T1000 (cell line): ENCODE results near the gene ARHGAP22.

Source experiments
- DNase-seq: peaks from one replicate; lab custom pipeline; 2025; ENCODE audit warnings: mixed read lengths; lab: John Stamatoyannopoulos, UW

The ARHGAP22 gene

GRCh38 chr10:48533540-48533939, 71.3 kb downstream of the ARHGAP22 start:
- no peak for DNase-seq

- DNase-seq: no peak
Measured at GRCh38 chr10:48531486-48531885, 73.4 kb downstream of the ARHGAP22 start.

DNA sequence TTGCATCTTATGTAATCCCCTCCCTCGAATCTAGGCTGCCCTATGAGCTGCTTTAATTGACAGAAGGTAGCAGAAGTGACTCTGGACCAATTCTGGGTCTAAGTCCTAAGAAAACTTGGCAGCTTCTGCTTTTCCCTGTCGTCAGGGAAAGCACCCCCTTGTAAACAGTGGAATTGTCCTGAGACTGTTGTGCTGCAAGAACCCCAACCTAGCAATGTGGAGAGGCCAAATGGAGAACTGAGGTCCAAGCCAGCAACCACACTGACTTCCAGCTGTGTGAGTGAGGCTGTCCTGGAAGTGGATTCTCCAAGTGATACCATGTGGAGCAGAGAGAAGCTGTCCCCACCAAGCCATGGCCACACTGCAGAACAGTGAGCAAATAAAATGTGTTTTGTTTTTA, 75.5 kb downstream of the ARHGAP22 start:
- no peak for DNase-seq

DNA sequence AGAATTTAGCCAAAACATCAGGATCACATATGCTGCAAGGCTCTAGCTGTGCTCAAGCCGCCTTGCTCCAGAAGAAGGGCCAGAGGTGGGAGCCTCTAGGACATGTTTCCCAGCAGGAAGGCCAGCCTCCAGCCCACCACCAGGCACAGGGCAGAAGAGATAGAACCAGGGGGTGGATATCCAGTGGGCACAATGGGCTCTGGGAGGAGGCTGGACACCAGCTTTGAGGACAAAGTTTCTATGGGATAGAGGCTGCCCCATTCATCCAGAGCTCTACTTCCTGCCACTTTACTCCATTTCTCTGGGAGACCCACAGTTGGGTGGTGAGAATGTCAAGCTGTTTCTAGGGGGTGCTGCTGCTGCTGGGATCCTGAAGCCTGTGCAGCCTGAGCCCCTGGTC, 77.1 kb downstream of the ARHGAP22 start:
- no peak for DNase-seq

- no peak for DNase-seq
Measured at GRCh38 chr10:48526846-48527505, 77.9 kb downstream of the ARHGAP22 start.

DNA sequence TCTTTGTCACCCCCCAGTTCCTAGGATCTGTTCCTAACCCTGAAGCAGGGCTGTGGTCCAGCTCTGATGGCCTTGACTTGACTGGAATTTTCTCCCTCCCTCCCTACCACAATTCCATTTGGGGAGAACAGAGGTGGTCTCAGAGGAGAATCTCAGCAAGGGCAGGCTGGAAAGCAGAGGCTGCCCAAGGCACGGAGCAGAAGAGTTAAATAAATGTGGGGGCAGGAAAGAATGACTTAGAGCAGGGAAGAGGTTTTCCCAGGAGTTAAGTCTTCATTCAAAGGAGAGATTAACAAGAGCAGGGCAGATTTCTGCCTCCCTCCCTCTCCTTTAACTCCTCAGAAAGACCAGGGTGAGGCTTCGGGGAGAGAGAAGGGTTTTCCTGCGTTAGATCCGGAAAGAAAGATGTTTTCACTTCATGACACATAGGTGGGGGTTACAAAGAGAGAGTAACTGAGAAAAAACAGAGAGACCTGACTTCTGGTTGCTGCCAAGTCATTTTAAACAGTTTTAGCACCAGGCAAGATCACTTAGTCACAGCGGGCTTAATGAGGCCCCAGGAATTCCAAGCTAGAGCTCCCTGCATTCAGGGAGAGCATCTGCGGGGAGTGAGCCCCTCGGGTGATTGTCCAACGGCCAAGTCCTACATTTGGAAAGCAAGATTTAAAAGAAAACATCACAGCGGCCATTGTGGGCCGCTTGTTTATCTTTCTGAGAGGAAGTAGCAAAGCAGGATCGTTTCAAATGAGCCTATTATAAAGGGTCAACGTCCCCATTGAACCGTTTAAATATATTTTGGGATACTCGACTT, 78.7 kb downstream of the ARHGAP22 start:
- peak; percentile 82 for DNase-seq

DNA sequence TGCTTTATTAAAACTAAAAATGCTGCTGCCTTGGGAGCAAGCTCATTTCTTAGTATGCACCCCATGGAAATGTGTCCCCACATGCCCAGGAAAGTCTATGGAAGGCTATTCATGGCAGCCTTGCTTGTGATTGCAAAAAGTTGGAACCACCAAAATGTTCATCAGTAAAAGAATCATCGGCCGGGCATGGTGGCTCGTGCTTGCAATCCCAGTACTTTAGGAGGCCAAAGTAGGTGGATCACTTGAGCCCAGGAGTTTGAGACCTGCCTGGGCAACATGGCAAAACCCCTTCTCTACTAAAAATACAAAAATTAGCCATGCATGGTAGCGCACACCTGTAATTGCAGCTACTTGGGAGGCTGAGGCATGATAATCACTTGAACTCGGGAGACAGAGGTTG, 79.8 kb downstream of the ARHGAP22 start:
- no peak for DNase-seq

- DNase-seq: peak; percentile 48
Measured at GRCh38 chr10:48523820-48524758, 80.8 kb downstream of the ARHGAP22 start.

- peak; percentile 75 for DNase-seq
Measured at GRCh38 chr10:48523212-48523819, 81.6 kb downstream of the ARHGAP22 start.

DNA sequence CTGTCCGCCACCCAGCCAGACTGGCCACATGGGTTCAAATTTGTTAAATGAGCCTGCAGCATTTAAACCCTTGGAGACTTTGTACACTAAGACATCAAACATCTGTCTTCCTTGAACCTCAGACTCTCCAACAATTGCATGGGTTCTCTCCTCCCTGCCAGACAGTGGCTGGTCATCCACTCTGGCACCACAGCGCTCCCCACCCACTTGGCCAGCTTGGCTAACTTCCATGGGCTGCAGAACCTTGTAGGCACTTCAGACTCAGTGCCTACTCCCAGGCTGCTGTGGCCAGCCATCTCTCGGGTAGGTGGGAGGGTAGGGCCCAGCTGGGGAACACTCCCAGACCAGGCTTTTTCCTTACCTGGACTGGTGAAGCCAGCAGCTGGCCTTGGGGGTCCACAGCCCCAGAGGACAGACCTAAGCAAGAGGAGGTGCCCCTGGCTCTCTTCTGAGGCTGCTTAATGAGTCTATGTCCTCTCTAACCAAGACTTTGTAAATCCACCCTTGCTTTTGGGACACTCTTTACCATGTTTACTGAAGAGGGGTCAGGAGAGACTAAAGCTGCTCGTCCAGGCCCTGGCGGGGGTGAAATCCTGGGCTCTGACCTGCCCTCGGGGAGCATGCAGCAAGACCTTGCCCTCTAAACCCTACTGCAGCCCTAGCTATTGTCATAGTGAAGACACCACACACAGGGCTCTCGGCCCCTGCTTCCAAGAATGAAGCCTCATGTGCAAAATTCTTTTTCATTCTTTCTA, 82.7 kb downstream of the ARHGAP22 start:
- DNase-seq: no peak

GRCh38 chr10:48520594-48520993, 84.3 kb downstream of the ARHGAP22 start:
- no peak for DNase-seq

- DNase-seq: no peak
Measured at GRCh38 chr10:48520184-48520506, 84.7 kb downstream of the ARHGAP22 start.

DNA sequence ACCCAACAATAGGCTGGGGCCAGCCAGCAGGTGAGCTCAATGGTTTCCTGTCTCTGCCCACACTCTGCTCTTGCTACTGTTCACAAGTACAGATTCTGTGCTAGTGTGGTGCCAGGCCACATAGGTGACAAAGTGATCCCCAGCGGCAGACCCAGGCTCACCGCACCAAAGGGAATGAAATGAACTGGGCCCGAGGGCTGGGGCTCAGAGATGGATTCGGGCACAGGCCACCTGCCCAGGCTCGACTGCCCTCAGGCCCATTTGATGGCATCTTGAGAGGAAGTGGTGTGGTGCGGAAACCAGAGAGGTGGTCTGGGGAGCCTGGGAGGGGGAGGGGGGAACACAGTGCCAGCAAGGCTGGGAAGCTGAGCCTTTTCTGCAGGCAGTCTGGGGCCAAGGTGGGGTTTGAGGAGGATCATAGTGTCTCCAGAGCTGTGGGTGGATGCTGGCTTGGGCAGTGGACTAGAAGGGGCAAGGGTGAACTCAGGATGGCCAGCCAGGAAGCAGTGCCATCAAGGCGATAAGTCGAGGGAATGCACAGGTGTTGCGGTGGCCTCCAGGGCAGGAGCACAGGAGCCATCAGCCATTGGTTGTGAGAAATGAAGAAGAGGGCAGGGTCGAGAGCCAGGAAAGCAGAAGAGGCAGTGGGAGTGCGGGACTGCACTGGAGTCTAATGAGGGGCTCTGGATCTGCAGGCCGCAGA, 85.2 kb downstream of the ARHGAP22 start:
- no peak for DNase-seq

GRCh38 chr10:48518986-48519385, 85.9 kb downstream of the ARHGAP22 start:
- DNase-seq: no peak

DNA sequence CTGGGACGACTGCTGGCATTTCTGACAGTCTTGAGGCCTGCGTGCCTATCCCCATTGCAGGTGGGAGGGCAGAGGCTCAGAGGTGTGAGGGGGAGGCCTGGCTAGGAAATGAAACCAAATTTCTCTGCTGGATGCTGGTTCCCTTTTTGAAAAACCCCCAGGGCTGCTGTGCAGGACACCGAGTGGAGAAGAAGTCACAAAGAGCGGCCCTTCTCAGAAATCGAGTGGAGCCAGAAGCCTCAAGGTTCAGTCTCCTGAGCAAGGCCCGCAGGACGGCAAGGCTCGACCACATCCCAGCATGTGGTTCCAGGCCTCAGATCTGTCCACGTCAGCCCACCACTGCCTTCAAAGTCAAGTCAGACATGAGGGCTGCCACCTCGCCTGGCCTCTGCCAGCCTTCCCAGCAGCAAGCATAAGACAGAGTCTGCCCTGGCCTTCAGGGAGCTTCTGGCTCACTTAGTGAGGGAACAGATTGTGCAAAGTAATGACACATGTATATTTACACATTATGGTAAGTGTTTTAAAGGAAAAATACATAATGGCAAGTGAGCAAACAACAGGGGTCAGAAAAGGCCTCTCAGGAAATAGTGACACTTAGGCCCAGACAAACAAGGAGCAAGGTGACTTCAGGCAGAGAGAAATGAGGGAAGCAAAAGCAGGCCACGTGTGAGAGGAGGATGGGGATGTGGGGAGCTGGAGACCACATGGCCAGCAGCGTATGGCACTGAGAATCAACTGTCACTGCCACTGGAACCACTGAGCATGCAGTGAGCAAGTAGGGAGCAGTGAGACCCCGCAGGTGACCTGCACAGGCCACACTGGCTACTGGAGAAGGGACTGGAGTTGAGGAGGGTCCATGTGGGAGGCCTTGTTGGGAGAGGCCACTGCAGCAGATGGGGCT, 86.7 kb downstream of the ARHGAP22 start:
- no peak for DNase-seq

DNA sequence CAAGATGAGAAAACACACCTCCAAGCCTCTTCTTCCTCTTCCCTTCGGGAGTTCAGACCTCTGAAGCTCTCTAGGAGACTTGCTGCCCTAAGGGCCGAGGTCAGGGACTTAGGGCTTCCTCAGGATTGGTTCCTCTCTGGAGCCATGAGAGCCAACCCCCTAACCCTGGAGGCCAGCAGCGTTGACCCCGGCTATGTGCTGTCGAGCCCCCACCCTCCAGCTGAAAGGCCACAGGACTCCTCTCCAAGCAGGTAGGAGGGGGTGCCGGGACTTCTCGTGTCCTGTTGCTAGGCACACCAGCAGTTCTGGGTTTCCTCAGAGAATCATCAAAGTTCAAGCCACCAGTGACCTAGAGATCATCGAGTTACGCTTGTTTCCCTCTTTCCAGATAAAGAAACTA, 87.4 kb downstream of the ARHGAP22 start:
- no peak for DNase-seq

DNA sequence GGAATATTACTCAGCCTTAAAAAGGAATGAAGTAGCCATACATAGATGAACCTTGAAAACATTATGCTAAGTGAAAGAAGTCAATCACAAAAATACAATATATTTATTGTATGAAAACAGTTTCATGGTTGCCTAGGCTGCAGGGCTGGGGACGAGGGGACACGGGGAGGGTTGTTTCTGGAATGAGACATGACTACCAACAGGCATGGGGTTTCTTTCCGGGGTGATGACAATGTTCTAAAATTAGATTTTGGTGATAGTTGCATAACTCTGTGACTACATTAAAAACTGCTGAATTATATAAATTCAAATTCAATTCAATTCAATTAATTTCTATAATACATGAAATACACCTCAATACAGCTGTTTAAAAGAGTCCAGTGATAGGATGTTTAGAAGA, 88.0 kb downstream of the ARHGAP22 start:
- DNase-seq: no peak

DNA sequence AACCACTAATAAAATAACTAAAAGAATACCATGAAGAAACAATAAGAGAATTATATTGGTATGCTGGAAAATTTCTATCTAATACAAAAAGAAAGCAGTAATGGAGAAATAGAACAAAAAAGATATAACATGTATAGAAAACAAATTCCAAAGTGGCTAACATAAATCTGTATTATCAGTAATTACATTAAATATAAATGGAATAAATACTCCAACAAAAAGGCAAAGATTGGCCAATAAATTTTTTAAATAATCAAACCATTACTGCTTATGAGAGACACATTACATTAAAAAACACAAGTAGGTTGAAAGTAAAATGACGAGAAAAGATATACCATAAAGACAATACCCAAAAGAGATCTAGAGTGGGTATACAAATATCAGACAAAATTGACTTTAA, 90.0 kb downstream of the ARHGAP22 start:
- no peak for DNase-seq

DNA sequence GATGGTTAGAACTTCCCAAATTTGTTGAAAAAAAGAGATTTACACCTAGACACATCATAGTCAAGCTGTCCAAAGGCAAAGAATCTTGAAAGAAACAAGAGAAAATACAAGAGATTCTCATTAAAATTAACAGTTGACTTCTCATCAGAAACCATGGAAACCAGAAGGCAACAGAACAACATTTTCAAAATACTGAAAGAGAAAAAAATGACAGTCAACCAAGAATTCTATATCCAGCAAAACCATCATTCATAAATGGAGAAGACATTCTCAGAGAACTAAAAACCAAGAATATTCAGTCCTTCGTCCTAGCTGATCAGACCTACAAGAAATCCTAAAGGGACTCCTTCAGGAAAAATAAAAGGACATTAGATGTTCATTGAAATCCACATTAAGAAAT, 90.6 kb downstream of the ARHGAP22 start:
- no peak for DNase-seq

DNA sequence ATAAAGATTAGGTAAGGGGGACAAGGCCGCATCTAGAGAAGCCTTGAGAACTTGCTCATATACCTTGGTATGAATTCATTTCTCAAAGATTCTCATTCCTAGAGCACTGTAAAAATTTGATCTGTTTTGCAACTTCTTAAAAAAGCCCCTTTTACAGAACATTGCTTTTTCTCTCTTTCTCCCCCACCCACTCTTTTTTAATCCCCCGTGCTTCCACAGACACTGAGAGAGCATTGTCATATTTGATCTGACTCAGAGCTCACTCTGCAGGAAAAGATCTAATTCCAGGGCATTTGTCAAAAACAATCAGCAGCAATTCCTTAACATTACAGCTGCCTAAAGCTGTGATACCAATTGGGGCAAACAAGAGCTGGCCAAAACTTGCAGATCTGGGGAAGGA, 92.0 kb downstream of the ARHGAP22 start:
- DNase-seq: no peak
